Ishikawa (cell line): Measurements from ENCODE around the gene EIF5.

Experiments used
- CEBPB ChIP-seq: IDR thresholded peaks from 2 replicates; pipeline ENCODE4 v1.6.1; 2012
- CREB1 ChIP-seq: IDR thresholded peaks from 2 replicates; pipeline ENCODE4 v1.6.1; 2012; ENCODE audit warnings: low read depth
- EGR1 ChIP-seq: IDR thresholded peaks from 2 replicates; pipeline ENCODE4 v1.6.1; 2012
- EP300 ChIP-seq: IDR thresholded peaks from 2 replicates; pipeline ENCODE4 v1.6.1; 2012; ENCODE audit warnings: borderline replicate concordance
- FOXM1 ChIP-seq: IDR thresholded peaks from 2 replicates; pipeline ENCODE4 v1.6.1; 2012; ENCODE audit warnings: low read depth, borderline replicate concordance
- MAX ChIP-seq: IDR thresholded peaks from 2 replicates; pipeline ENCODE4 v1.6.1; 2012
- NFIC ChIP-seq: IDR thresholded peaks from 2 replicates; pipeline ENCODE4 v1.6.1; 2012
- RAD21 ChIP-seq: IDR thresholded peaks from 2 replicates; pipeline ENCODE4 v1.6.1; 2012; ENCODE audit warnings: low read depth
- REST ChIP-seq: IDR thresholded peaks from 2 replicates; pipeline ENCODE4 v1.6.1; 2012; ENCODE audit warnings: low read depth, mild to moderate bottlenecking
- TAF1 ChIP-seq: IDR thresholded peaks from 2 replicates; pipeline ENCODE4 v1.6.1; 2012; ENCODE audit warnings: low read depth, mild to moderate bottlenecking
- TCF12 ChIP-seq: IDR thresholded peaks from 2 replicates; pipeline ENCODE4 v1.6.1; 2012; ENCODE audit warnings: low read depth
- TEAD4 ChIP-seq: IDR thresholded peaks from 2 replicates; pipeline ENCODE4 v1.6.1; 2012
- USF1 ChIP-seq: IDR thresholded peaks from 2 replicates; pipeline ENCODE4 v1.6.1; 2012
- YY1 ChIP-seq: IDR thresholded peaks from 2 replicates; pipeline ENCODE4 v1.6.1; 2012; ENCODE audit warnings: low read depth
- ZBTB7A ChIP-seq: IDR thresholded peaks from 2 replicates; pipeline ENCODE4 v1.6.1; 2012; ENCODE audit warnings: low read depth

The EIF5 gene

GRCh38 chr14:103334644-103335622, 896 bp downstream of the EIF5 start:
- TF ChIP-seq REST: no peak
- TF ChIP-seq MAX: no peak
- TF ChIP-seq FOXM1: no peak
- TF ChIP-seq USF1: peak; percentile 56; the same call in 1 of the 2 replicates
- no peak for TF ChIP-seq YY1
- no peak for TF ChIP-seq CREB1
- TF ChIP-seq TEAD4: no peak
- TF ChIP-seq TAF1: no peak
- peak; percentile 50; the same call in 1 of the 2 replicates for TF ChIP-seq EGR1
- no peak for TF ChIP-seq EP300
- no peak for TF ChIP-seq NFIC
- TF ChIP-seq TCF12: no peak
- TF ChIP-seq RAD21: no peak
- TF ChIP-seq ZBTB7A: no peak
- no peak for TF ChIP-seq CEBPB

GRCh38 chr14:103336191-103336590, 2.2 kb downstream of the EIF5 start:
- TF ChIP-seq CREB1 (no peak), ZBTB7A (no peak), MAX (no peak), REST (no peak)

- TF ChIP-seq YY1: no peak
- no peak for TF ChIP-seq TEAD4
- TF ChIP-seq TAF1: no peak
- TF ChIP-seq EGR1: no peak
- no peak for TF ChIP-seq ZBTB7A
Observed at GRCh38 chr14:103337794-103338193, 3.8 kb downstream of the EIF5 start.

- no peak for TF ChIP-seq MAX
- TF ChIP-seq EGR1: no peak
- no peak for TF ChIP-seq TEAD4
- no peak for TF ChIP-seq EP300
- no peak for TF ChIP-seq FOXM1
- TF ChIP-seq CEBPB: no peak
- TF ChIP-seq USF1: no peak
- no peak for TF ChIP-seq YY1
- TF ChIP-seq RAD21: no peak
Observed at GRCh38 chr14:103339561-103339960, 5.5 kb downstream of the EIF5 start.

- TF ChIP-seq TEAD4: no peak
- no peak for TF ChIP-seq TCF12
- no peak for TF ChIP-seq MAX
- TF ChIP-seq NFIC: no peak
- TF ChIP-seq EP300: no peak
- TF ChIP-seq CREB1: no peak
- TF ChIP-seq EGR1: no peak
- no peak for TF ChIP-seq RAD21
- TF ChIP-seq USF1: no peak
- no peak for TF ChIP-seq TAF1
- TF ChIP-seq FOXM1: no peak
- no peak for TF ChIP-seq ZBTB7A
Observed at GRCh38 chr14:103340480-103341212, 6.6 kb downstream of the EIF5 start.
